HG02938 (cell line): ENCODE data around the gene HNRNPA3.
"Not testable (repeated sequence)": the region's sequence is repeated elsewhere in the genome, so short reads cannot be mapped to it uniquely, and the experiment has no call there.

ENCODE experiments used
- ATAC-seq: cut with Tn5 transposase; IDR thresholded peaks from one replicate; pipeline ENCODE4 v1.9.1; 2021; ENCODE audit warnings: mild to moderate bottlenecking, moderate library complexity; ENCODE audit not compliant: unreplicated experiment

HNRNPA3 gene

DNA sequence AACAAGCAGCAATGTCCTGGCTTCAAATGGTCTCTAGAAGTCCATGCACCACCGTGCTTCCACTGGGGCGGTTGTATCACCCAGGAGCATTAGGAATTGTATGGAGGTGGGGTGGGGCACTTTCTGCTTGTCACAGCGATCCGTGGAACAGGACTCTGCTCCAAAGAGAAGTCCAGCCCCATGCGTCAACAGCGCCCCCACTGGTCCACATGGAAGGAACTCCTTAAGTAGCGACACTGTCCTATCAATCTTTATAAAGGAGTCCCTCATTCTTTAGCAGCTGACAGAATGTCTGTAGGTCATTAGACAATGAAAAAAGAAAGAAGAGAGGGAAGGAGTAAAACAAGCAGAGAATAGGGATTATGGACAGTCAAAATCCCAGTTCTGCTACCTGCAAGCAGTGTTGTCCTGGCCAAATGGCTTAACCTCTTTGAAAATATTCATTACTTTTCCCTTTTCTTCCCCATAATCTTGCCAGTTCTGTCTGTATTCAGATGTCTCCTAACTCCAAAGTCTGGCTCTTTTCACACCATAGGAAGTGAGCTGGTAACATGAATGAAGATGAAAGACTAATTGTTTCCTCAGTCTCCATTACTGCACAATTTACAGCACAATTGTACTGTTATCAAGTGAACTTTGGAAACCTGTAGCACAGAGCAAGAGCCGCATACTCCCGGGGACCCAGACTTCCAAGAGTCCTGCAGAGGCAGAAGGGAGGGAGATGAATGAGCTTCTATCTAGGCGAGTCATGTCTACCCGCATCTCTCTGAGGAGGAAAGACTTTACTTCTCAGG is 42.0 kb downstream of the HNRNPA3 start:
- no peak for ATAC-seq

DNA sequence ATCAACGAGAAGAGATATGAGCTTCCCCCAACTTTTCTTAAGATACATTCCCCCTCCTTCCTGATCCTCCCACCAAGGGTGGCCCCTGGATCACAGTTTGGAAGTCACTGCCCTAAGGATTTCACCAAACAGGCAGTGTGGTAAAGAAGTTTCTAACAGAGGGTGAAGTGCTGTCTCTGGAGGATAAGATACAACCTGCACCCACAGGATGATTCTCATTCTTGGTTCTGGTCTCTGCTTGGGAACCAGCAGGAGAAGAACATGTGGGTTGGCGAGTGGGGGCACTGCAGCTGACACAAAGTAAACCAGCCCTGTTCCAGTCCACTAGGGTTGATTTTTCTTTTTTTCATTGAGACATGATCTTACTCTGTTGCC is 42.6 kb downstream of the HNRNPA3 start:
- ATAC-seq, result no peak

DNA sequence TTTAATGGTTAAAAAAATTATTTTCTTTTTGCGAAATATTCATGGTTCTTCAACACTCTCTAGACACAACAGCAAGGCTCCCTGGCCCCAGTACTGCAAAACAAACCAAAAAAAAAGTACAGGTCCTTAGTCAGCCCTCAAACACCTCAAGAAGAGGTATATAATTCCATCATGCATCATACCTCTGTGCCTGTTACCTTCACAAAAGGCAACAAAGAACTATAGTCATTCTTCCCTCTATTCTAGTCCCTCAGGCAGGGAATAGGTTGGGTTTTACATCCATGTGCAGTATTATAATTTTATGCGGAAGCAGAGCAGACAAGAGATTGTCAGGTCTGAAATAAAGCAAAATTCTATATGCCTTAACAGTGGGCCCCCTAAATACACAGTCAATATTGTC is 43.4 kb downstream of the HNRNPA3 start:
- ATAC-seq, result no peak

DNA sequence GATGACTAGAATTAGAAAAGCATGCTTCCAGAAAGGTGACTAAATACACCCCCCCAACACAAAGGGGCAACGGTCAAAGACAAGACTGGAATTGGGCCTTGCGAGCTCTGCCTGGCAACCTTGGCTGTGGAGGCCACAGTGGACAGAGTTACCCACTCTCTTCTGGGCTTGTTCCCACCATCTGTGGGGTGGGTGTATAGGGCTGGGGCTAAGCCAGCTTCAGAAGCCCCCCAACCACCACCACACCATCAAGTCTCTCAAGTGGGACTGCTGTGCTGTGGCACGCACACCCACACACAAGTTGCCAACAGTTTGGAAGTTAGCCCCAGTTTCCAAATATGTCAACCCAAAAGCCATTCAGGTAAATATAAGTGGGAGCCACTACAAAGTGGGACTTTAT is 44.1 kb downstream of the HNRNPA3 start:
- no peak for ATAC-seq

- ATAC-seq, result no peak
These were observed 44.9 kb downstream of the HNRNPA3 start for GRCh38 chr2:177257471-177257870.

DNA sequence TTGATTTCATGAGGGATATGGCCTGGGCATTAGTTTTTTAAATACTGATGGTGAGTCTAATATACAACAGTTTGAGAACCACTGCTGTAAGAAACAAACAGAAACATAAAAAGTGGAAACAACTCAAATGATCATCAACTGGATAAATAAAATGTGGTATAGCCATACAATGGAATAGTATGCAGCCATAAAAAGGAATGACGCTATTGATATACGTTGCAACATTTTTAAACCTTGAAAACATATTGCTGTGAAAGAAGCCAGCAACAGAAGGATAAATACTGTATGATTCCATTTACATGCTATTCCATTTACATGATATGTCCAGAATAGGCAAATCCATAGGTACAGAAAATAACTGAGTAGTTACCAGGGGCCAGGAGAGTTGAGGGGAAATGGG is 45.5 kb downstream of the HNRNPA3 start:
- ATAC-seq, result no peak

GRCh38 chr2:177260379-177260778 is 47.8 kb downstream of the HNRNPA3 start:
- no peak for ATAC-seq

- ATAC-seq, result no peak
These were observed 48.8 kb downstream of the HNRNPA3 start for GRCh38 chr2:177261116-177262060.

GRCh38 chr2:177262092-177262491 is 49.5 kb downstream of the HNRNPA3 start:
- no peak for ATAC-seq

- no peak for ATAC-seq
These were observed 50.4 kb downstream of the HNRNPA3 start for GRCh38 chr2:177262958-177263450.

DNA sequence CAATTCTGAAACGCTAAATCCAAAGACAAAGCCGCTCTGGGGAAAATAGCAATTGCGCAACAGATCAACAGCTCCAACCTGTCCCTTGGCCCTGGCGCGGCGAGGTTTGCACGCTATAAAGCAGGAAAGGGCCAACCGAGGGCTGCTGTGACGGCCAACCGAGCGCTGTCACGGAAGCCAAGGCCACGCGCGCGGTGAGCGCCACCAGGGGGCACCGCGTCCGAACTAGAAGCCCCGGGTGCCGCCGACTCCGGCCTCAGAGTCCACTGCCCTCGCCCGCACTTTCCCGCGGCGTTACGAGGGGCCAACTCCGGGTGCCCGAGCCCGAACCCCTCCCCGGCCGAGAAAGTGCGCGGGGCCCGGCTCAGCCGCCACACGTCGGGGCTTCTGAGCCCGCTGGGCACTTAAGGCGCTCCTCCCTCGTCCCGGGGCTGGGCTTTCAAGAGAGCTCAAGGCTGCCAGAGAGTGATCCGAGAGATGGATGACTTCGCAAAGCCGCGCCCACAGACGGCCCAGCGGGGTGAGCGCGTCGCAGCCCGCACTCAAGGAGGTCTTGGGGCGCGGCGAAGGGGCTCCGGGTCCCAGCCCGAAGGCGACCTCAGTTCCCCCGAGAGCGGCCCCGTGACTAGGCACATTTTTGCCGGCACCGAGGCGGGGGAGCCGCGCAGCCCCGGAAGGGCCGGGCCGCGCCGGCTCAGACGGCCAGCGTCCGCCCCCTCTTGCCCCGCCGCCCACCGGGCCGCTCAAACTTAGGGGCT is 51.0 kb downstream of the HNRNPA3 start:
- peak; percentile 48 for ATAC-seq

GRCh38 chr2:177264209-177264692 is 51.7 kb downstream of the HNRNPA3 start:
- ATAC-seq, result peak; percentile 20

GRCh38 chr2:177264693-177265587 is 52.3 kb downstream of the HNRNPA3 start, which contains the start of gene NFE2L2:
Gene NFE2L2 (minus strand): TSS chr2:177264727. CDS start chr2:177264576, 151 bp downstream.
- ATAC-seq, result peak; percentile 46

- ATAC-seq, result no peak
These were observed 53.5 kb downstream of the HNRNPA3 start for GRCh38 chr2:177265824-177266817.

- not testable (repeated sequence) for ATAC-seq
These were observed 54.4 kb downstream of the HNRNPA3 start for GRCh38 chr2:177266955-177267354.

GRCh38 chr2:177268187-177268871 is 55.7 kb downstream of the HNRNPA3 start:
- no peak for ATAC-seq

- ATAC-seq, result no peak
These were observed 56.3 kb downstream of the HNRNPA3 start for GRCh38 chr2:177268901-177269300.

GRCh38 chr2:177270531-177270930 is 57.9 kb downstream of the HNRNPA3 start:
- ATAC-seq, result no peak
